K562 (cell line): Measurements from ENCODE around the gene SLC25A45. TPM values are rescaled to one million over a fixed set of nuclear protein-coding genes. Genes with fewer than 3 reads are reported as not detected.

ENCODE experiments used
- CBFA2T2 ChIP-seq: fragments of 450-650 bp; conservative IDR thresholded peaks from 2 replicates; pipeline ENCODE4 v1.6.1; 2017; ENCODE audit warnings: mild to moderate bottlenecking
- DPF2 ChIP-seq: fragments of 450-650 bp; IDR thresholded peaks from 2 replicates; pipeline ENCODE4 v1.6.1; 2016
- ETV6 ChIP-seq, 3 experiments: fragments of 150-350 bp in 1 of 3; sonication (generic) in 1 of 3; formaldehyde crosslinking in 1 of 3; IDR thresholded peaks; 2 replicates each; pipeline versions ENCODE4 v1.6.1 to v1.8.0; 2014 to 2022; ENCODE audit warnings: borderline replicate concordance in 2 of 3, low read depth in 2 of 3, antibody characterized with exemption in 1 of 3, low read length in 1 of 3, mild to moderate bottlenecking in 1 of 3, missing genetic modification reagents in 1 of 3
- HMG20B ChIP-seq: fragments of 250-450 bp; sonication (Bioruptor Pico); IDR thresholded peaks from 2 replicates; pipeline ENCODE4 v1.5.0; 2021; ENCODE audit warnings: mild to moderate bottlenecking
- ILK ChIP-seq: fragments of 450-650 bp; IDR thresholded peaks from 2 replicates; pipeline ENCODE4 v1.6.1; 2016; ENCODE audit warnings: missing genetic modification characterization, low read depth, mild to moderate bottlenecking, missing compliant biosample characterization, moderate library complexity, borderline replicate concordance
- JUN ChIP-seq, 2 experiments: sonication (generic) in 1 of 2; formaldehyde crosslinking in 1 of 2; IDR thresholded peaks; 2 replicates each; pipeline versions ENCODE4 v1.6.1 to v1.8.0; 2012 to 2022; ENCODE audit warnings: borderline replicate concordance in 2 of 2, mild to moderate bottlenecking in 2 of 2, improper control_type of control experiment in 1 of 2, low read depth in 1 of 2, low read length in 1 of 2, missing genetic modification reagents in 1 of 2
- KDM2B ChIP-seq: fragments of 250-450 bp; sonication (Bioruptor Pico); IDR thresholded peaks from 2 replicates; pipeline ENCODE4 v1.8.0; 2021; ENCODE audit warnings: mild to moderate bottlenecking, moderate library complexity
- LCOR ChIP-seq: sonication (generic); formaldehyde crosslinking; IDR thresholded peaks from 2 replicates; pipeline ENCODE4 v1.8.0; 2022; ENCODE audit warnings: mild to moderate bottlenecking, missing genetic modification reagents
- MEF2A ChIP-seq: IDR thresholded peaks from 2 replicates; pipeline ENCODE4 v1.6.1; 2011; ENCODE audit warnings: low read depth, mild to moderate bottlenecking, low read length, moderate library complexity; ENCODE audit not compliant: control insufficient read depth
- MIER1 ChIP-seq: fragments of 450-650 bp; IDR thresholded peaks from 2 replicates; pipeline ENCODE4 v1.6.1; 2016; ENCODE audit warnings: antibody characterized with exemption, mild to moderate bottlenecking, low read depth
- NONO ChIP-seq, 2 experiments: fragments of 200-400 bp in 1 of 2; fragments of 450-650 bp in 1 of 2; formaldehyde crosslinking in 1 of 2; IDR thresholded peaks; 2 replicates each; pipeline ENCODE4 v1.6.1; 2017; ENCODE audit warnings: low read depth in 2 of 2, mild to moderate bottlenecking in 2 of 2, moderate library complexity in 2 of 2, low read length in 1 of 2
- POLR2AphosphoS2 ChIP-seq: IDR thresholded peaks from 2 replicates; pipeline ENCODE4 v1.6.1; 2012; ENCODE audit warnings: low read length, improper control_type of control experiment
- POLR2AphosphoS5 ChIP-seq: IDR thresholded peaks from 2 replicates; pipeline ENCODE4 v1.6.1; 2011; ENCODE audit warnings: mild to moderate bottlenecking, low read depth, low read length, moderate library complexity; ENCODE audit not compliant: control insufficient read depth, insufficient read depth
- SMARCA4 ChIP-seq: fragments of 450-650 bp; IDR thresholded peaks from 2 replicates; pipeline ENCODE4 v1.6.1; 2016
- SOX6 ChIP-seq: fragments of 450-650 bp; IDR thresholded peaks from 2 replicates; pipeline ENCODE4 v1.6.1; 2014; ENCODE audit warnings: mild to moderate bottlenecking
- SP1 ChIP-seq: sonication (generic); formaldehyde crosslinking; IDR thresholded peaks from 2 replicates; pipeline ENCODE4 v1.8.1; 2022; ENCODE audit warnings: mild to moderate bottlenecking, missing genetic modification reagents
- ZBTB1 ChIP-seq: sonication (generic); formaldehyde crosslinking; IDR thresholded peaks from 2 replicates; pipeline ENCODE4 v1.8.1; 2023; ENCODE audit warnings: missing genetic modification reagents, low read depth, mild to moderate bottlenecking, borderline replicate concordance
- ZNF121 ChIP-seq: sonication (generic); formaldehyde crosslinking; conservative IDR thresholded peaks from 2 replicates; pipeline ENCODE4 v1.8.0; 2022; ENCODE audit warnings: missing genetic modification reagents
- ZNF124 ChIP-seq: sonication (generic); formaldehyde crosslinking; IDR thresholded peaks from 2 replicates; pipeline ENCODE4 v1.8.1; 2022; ENCODE audit warnings: missing genetic modification reagents
- ZNF165 ChIP-seq: fragments of 250-450 bp; sonication (Bioruptor Pico); IDR thresholded peaks from 2 replicates; pipeline ENCODE4 v1.4.0; 2020; ENCODE audit warnings: borderline replicate concordance
- ZNF23 ChIP-seq: fragments of 250-450 bp; sonication (Bioruptor Pico); IDR thresholded peaks from 2 replicates; pipeline ENCODE4 v1.4.0; 2020; ENCODE audit warnings: mild to moderate bottlenecking
- ZNF699 ChIP-seq: fragments of 250-450 bp; sonication (Bioruptor Pico); IDR thresholded peaks from 2 replicates; pipeline ENCODE4 v1.8.0; 2021; ENCODE audit warnings: mild to moderate bottlenecking, moderate library complexity; ENCODE audit not compliant: insufficient replicate concordance
- polyA plus RNA-seq, 8 experiments: library from polyadenylated mRNA; depleted of rRNA in 4 of 8; stranded (reverse) in 5 of 8; unstranded in 3 of 8; fragments of >200 nt; fragmentation: Nextera tagmentation in 2 of 8; fragmentation: Illumina TruSeq in 1 of 8; extraction: Ambion mirVana in 2 of 8; extraction: Trizol in 1 of 8; gene quantifications; 2 replicates each; pipeline versions ENCODE4 v1.2.1 to v1.2.3, GENCODE V29; 2011 to 2014; ENCODE audit warnings: inconsistent platforms in 1 of 8, missing spikeins in 1 of 8
- total RNA-seq, 7 experiments: library from RNA; depleted of rRNA in 6 of 7; stranded (reverse); fragments of >200 nt in 6 of 7; fragmentation: Illumina TruSeq in 2 of 7; extraction: Trizol in 2 of 7; gene quantifications; 2 replicates each; pipeline versions ENCODE4 v1.2.1 to v1.2.3, GENCODE V29; 2011 to 2021; ENCODE audit warnings: low replicate concordance in 1 of 7
- TF ChIP-seq, protein P1 (sequence below): sonication (generic); formaldehyde crosslinking; IDR thresholded peaks from 2 replicates; pipeline ENCODE4 v1.8.0; 2023; ENCODE audit warnings: missing genetic modification reagents, mild to moderate bottlenecking, borderline replicate concordance

The SLC25A45 gene
- total and polyA plus RNA-seq, 9 of the 15 experiments (the other 6 are each of a cell fraction or from before 2014, with no cell fraction given), result 0.15 to 2.3 (median 0.68) TPM

DNA sequence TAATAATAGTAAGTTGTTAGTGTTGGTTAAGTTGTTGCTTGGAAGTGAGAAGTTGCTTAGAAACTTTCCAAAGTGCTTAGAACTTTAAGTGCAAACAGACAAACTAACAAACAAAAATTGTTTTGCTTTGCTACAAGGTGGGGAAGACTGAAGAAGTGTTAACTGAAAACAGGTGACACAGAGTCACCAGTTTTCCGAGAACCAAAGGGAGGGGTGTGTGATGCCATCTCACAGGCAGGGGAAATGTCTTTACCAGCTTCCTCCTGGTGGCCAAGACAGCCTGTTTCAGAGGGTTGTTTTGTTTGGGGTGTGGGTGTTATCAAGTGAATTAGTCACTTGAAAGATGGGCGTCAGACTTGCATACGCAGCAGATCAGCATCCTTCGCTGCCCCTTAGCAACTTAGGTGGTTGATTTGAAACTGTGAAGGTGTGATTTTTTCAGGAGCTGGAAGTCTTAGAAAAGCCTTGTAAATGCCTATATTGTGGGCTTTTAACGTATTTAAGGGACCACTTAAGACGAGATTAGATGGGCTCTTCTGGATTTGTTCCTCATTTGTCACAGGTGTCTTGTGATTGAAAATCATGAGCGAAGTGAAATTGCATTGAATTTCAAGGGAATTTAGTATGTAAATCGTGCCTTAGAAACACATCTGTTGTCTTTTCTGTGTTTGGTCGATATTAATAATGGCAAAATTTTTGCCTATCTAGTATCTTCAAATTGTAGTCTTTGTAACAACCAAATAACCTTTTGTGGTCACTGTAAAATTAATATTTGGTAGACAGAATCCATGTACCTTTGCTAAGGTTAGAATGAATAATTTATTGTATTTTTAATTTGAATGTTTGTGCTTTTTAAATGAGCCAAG is 42.9 kb upstream of the SLC25A45 start (continued):
- no peak for TF ChIP-seq SOX6
- TF ChIP-seq POLR2AphosphoS2, result peak; percentile 96
- no peak for TF ChIP-seq HMG20B
- no peak for TF ChIP-seq MIER1
- TF ChIP-seq ZNF165 (CRISPR knock-in tag), result no peak
- TF ChIP-seq, protein P1, sequence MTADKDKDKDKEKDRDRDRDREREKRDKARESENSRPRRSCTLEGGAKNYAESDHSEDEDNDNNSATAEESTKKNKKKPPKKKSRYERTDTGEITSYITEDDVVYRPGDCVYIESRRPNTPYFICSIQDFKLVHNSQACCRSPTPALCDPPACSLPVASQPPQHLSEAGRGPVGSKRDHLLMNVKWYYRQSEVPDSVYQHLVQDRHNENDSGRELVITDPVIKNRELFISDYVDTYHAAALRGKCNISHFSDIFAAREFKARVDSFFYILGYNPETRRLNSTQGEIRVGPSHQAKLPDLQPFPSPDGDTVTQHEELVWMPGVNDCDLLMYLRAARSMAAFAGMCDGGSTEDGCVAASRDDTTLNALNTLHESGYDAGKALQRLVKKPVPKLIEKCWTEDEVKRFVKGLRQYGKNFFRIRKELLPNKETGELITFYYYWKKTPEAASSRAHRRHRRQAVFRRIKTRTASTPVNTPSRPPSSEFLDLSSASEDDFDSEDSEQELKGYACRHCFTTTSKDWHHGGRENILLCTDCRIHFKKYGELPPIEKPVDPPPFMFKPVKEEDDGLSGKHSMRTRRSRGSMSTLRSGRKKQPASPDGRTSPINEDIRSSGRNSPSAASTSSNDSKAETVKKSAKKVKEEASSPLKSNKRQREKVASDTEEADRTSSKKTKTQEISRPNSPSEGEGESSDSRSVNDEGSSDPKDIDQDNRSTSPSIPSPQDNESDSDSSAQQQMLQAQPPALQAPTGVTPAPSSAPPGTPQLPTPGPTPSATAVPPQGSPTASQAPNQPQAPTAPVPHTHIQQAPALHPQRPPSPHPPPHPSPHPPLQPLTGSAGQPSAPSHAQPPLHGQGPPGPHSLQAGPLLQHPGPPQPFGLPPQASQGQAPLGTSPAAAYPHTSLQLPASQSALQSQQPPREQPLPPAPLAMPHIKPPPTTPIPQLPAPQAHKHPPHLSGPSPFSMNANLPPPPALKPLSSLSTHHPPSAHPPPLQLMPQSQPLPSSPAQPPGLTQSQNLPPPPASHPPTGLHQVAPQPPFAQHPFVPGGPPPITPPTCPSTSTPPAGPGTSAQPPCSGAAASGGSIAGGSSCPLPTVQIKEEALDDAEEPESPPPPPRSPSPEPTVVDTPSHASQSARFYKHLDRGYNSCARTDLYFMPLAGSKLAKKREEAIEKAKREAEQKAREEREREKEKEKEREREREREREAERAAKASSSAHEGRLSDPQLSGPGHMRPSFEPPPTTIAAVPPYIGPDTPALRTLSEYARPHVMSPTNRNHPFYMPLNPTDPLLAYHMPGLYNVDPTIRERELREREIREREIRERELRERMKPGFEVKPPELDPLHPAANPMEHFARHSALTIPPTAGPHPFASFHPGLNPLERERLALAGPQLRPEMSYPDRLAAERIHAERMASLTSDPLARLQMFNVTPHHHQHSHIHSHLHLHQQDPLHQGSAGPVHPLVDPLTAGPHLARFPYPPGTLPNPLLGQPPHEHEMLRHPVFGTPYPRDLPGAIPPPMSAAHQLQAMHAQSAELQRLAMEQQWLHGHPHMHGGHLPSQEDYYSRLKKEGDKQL (CRISPR knock-in tag), result peak; percentile 43; the same call in 1 of the 2 replicates
- no peak for TF ChIP-seq ILK (tag)
- TF ChIP-seq ZNF699 (CRISPR knock-in tag), result no peak
- TF ChIP-seq LCOR (CRISPR knock-in tag), result no peak
- TF ChIP-seq ZNF121 (CRISPR knock-in tag), result no peak
- TF ChIP-seq DPF2, result no peak
- no peak for TF ChIP-seq ZNF124 (CRISPR knock-in tag)
- no peak; the same call in 1 of the 2 replicates for TF ChIP-seq SMARCA4
- TF ChIP-seq KDM2B, result 0 out of 2 replicates have a peak, but pooled peaks have one; percentile 15
- TF ChIP-seq POLR2AphosphoS5, result peak; percentile 96
- TF ChIP-seq NONO (IDR thresholded peaks at IDR 0.05; ENCODE audit: low read depth in 2 of 2, low read length in 1 of 2), result 0 out of 4 replicates have a peak, but pooled peaks of 1 of the 2 experiments have one; percentile 5
- 0 out of 2 replicates have a peak, but pooled peaks have one; percentile 18 for TF ChIP-seq JUN (IDR thresholded peaks at IDR 0.05; ENCODE audit: borderline replicate concordance, low read depth, low read length)
- TF ChIP-seq JUN (CRISPR knock-in tag; IDR thresholded peaks at IDR 0.05; ENCODE audit: borderline replicate concordance), result no peak
- no peak for TF ChIP-seq ZBTB1 (CRISPR knock-in tag)
- peak; percentile 1; the same call in 1 of the 2 replicates for TF ChIP-seq MEF2A
- no peak for TF ChIP-seq ZNF23
- TF ChIP-seq SP1 (CRISPR knock-in tag), result no peak
- peak in 1 of 2 experiments; percentile 11; a peak in 1 of 4 replicates for TF ChIP-seq ETV6 (IDR thresholded peaks at IDR 0.05; ENCODE audit: borderline replicate concordance in 1 of 2, low read depth in 2 of 2, low read length in 1 of 2)
- TF ChIP-seq ETV6 (CRISPR knock-in tag; IDR thresholded peaks at IDR 0.05; ENCODE audit: borderline replicate concordance), result no peak
- TF ChIP-seq CBFA2T2, result no peak
